NCI-H2107 treated with DMSO at 0.1 percent for 48 hours (cell line): ENCODE measurements around the gene IRGQ.
A peak's percentile ranks its signal among the peaks of the same experiment; 100 is the strongest.
"Not testable (repeated sequence)": the region's sequence is repeated elsewhere in the genome, so short reads cannot be mapped to it uniquely, and the experiment has no call there.

ENCODE experiments used
- DNase-seq: peaks from one replicate; lab custom pipeline; 2025; ENCODE audit not compliant: unreplicated experiment; lab: John Stamatoyannopoulos, UW

IRGQ gene

DNA sequence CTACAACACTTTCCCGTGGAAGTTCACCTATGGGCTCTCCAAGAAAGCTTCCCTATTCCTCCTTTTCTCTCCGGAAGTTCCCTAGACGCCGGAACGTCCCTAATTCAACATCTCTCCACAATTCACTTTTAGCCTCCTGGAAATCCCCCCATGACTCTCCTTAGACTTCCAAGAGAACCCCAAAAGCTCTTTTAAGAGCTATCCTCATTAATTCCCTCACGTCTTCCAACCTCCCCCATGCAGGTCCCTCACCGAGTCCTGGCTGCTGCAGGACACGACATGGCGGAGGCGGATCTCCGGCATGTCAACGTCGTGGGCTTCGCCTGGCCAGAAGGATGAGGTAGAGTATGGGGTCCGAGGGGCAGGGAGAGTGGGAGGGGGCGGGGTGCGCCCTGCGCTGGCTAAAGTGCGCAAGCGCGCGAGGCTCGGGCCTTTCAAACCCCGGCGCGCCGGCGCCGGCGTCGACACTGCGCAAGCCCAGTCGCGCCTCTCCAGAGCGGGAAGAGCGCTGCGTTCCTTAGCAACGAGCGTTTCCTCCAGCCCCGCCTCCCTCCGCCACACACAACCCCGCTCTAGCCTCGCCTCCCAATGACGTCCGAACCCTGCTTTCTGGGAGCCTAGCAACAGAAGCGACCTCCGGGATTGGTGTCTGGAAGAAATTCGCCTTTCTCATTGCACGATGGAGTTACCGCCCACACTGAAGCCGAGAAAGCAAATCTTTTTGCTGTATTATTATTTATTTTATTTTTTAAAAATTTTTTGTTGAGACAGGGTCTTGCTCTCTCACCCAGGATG, 20.6 kb downstream of the IRGQ start, which contains the start of the genes PINLYP and XRCC1:
PINLYP (plus strand) TSS at position 646 of the 795 bp plus-strand sequence. CDS start 1,391 bp downstream, outside the sequence.
XRCC1 (minus strand) TSS at position 372 of the 795 bp plus-strand sequence; CDS start at position 303, 69 bp downstream.
- peak; percentile 96 for DNase-seq

DNA sequence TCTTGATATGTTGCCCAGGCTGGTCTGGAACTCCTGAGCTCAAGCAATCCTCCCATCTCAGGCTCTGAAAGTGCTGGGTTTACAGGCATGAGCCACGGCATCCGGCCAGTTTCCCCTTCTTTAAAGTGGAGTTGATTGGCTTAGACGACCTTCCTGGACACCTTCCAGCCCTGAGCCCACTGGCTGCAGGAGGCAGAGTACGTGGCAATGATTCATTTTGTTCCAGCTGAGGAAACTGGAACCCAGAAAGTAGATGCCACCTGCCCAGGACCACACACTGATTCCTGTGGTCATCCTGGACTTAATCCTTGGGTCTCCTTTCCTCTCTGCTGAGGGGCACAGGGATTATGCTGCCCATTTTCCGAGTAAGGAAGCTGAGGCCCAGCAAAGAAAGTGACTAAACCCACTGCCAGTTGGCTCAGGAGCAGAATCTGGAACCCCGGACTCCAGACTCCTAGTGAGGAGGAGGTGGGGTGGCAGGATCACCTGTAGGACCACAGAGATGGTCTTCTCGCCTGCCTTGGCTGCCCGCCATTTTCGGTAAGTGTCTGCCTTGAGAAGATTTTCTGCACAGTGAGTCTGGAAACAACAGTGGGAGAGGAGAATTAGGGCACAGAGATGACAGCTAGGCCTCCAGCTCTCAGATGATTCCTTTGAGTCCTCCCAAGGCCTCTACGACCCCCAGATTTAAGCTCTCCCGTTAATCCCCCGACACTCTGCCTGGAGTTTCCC, 21.3 kb downstream of the IRGQ start:
- DNase-seq, result no peak

DNA sequence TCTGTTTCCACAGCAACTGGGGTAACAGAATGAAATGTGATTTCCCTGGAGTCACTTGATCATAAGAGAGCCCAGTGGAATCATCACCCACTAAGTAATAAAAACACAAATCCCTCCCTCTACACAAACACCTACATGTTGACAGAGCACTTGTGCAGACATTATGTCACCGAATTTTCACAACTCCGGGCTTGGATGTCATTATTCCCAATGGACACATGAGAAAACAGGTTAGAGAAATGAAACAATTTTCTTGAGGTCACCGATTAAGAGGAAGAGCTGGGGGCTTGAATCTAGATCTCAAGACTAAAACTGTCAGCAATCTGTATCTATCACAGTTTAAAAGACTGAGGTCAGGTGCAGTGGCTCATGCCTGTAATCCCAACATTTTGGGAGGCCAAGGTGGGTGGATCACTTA, 23.8 kb downstream of the IRGQ start:
- DNase-seq, result peak; percentile 41

DNA sequence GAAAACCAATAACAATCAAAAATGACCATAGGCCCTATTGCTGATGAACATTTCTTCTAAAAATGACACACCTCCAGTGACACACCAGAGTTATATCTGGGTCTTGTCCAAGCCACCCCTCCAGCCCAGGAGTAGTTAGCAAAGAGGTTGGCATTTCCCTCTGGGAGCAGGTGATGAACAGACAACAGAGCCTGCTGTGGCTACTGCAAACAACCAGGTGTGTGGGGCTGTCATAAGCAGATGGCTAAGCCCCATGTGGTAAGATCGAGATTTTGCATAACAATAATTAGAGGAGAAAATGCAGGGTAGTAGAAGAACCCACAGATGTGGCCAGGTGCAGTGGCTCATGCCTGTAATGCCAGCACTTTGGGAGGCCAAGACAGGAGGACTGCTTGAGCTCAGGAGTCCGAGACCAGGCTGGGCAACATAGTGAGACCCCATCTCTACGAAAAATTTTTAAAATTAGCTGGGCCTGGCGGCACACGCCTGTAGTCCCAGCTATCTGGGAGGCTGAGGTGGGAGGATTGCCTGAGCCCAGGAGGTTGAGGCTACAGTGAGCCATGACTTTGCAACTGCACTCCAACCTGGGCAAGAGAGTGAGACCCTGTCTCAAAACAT, 25.7 kb downstream of the IRGQ start:
- DNase-seq, result peak; percentile 86

DNA sequence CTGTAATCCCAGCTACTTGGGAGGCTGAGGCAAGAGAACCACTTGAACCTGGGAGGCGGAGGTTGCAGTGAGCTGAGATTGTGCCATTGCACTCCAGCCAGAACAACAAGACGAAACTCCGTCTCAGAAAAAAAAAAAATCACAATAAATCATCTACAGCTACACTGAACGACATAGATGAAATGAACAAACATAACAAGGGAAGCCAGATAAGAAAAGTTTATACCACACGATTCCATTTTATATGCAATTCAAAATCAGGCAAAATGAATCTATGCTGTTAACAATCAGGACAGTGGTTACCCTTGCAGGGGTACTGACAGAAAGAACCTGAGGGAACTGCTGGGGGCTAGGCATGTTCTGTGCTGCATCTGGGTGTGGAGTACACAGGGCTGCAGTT, 26.3 kb downstream of the IRGQ start:
- no peak for DNase-seq

DNA sequence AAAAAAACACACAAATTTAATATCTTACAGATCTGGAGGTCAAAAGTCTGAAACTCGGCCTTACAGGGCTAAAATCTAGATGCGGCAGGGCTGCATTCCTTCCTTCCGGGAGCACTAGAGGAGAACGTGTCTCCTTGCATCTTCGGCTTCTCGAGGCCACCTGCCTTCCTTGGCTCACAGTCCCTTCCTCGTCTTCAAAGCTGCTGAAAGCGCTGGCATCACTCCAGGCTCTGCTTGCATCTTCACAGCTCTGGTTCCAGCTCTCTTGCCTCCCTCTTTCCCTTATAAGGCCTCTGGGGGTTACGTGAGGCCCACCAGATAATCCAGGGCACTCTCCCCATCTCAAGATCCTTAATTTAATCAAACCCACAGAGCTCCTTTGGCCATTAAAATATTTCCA, 31.1 kb downstream of the IRGQ start:
- DNase-seq, result no peak

DNA sequence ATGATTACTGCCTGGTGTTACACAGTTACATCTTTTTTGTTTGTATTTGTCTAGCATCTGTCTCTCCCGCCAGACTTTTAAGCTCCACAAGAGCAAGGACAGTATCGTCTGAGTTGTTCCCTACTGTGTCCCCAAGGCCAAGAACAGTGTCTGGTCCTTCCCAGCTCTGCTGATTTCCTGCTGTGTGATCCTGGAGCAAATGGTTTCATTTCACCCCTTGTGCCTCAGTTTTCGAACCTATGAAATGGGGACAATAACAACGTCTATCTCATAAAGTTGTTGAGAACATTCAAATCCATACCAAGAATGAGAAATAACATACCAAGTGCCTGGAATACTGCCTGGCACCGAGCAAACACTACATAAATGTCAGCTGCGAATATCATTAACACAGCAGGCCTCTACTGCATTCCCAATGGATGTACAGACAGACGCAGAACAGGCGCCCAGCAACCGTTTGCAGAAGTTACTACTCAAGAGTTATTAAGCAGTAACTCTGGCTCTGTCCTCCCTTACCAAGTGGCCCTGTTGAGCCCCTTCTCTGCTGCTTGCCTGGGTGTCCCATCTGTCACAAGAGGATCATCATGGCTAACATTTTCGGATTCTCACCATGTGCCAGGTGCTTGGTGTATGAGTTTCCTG, 32.0 kb downstream of the IRGQ start:
- no peak for DNase-seq

DNA sequence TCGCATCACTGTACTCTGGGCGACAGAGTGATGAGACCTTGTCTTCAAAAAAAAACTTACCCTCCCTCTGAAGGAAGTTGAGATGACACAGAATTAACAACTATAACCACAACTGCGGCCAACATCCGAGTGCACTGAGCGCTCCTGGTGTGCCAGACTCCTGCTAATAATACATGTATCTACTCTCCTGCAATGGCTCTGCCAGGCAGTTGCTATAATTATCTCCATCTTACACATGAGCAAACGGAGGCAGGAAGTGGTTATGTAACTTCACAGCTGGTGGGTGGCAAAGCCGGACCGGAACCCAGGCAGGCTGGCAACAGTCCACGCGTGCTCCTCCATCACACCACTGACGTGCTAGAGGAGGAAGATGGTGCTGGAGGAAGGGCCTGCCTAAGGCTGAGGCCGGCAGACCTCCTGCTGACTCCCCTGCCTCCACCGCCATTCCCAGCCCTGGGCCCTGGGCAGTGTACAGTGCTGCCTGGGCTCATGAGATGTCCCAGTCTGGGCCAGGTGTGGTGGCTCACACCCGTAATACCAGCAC, 33.2 kb downstream of the IRGQ start:
- peak; percentile 76 for DNase-seq

DNA sequence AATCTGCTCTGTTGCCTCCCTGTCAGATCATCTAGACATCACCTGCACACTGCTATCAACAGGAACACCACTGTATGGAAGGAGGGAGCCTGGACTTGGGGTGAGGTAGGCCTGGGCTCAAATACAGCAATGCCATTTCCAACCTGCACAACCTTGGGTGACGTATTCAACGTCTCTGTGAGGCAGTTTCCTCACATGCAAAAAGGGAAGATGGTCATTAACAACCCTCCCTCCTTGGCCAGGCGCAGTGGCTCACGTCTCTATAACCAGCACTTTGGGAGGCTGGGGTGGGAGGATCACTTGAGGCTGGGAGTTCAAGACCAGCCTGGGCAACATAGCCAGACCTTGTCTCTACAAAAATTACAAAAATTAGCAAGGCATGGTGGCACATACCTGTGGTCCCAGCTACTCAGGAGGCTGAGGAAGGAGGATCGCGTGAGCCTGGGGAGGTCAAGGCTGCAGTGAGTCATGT, 33.7 kb downstream of the IRGQ start:
- DNase-seq, result no peak

DNA sequence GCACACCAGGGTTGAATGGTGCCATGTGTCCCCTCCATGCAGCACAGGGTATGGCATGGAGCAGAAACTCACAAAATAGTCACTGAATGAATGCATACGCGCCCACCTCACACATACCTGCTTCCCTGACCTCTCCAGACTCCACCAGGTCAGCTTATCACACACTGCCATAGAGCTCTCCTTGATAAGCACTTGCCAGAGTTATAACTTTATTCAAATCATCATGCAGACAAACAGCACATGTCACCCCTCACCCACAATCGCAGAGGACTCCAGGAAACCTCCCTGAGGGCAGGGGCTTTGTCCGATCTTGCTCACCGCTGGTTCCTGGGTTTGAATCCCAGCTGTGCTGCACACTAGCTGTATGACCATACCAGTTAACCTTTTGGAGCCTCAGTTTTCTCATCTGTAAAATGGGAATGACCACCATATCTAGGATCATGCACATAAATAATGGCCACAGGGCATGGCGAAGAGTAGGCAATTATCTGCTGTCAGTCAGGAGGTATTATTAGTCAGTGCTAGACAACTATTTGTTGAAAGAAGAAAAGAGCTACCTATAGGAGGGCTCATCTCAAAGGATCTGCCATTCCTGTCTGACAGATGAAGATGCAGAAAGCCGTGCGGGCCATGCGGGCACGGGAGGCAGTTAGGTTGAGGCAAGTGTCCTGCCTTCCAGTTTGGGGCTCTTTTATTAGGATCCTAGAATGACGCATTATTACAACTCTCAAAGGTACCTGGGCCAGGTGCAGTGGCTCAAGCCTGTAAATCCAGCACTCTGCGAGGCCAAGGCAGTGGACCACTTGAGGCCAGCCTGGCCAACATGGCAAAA, 34.6 kb downstream of the IRGQ start:
- DNase-seq, result no peak

DNA sequence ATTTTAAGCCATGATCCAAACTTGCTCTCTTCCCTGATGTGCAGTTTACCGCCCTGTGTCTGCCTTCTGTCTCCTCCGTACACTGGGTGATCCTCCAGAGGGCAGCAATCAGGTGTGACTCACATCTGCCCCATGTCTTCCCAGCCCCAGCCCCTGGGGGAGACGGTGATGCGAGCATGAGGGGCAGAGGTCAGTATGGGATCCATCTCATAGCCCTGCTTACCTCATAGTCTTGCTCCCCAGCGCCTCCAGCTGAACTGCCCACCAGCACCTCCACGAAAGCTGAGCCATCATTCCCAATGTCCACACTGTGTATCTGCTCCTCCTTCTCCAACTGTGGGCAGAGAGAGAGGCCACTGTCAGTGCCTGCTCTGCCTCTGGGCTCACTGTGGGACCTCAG, 35.2 kb downstream of the IRGQ start:
- no peak for DNase-seq

DNA sequence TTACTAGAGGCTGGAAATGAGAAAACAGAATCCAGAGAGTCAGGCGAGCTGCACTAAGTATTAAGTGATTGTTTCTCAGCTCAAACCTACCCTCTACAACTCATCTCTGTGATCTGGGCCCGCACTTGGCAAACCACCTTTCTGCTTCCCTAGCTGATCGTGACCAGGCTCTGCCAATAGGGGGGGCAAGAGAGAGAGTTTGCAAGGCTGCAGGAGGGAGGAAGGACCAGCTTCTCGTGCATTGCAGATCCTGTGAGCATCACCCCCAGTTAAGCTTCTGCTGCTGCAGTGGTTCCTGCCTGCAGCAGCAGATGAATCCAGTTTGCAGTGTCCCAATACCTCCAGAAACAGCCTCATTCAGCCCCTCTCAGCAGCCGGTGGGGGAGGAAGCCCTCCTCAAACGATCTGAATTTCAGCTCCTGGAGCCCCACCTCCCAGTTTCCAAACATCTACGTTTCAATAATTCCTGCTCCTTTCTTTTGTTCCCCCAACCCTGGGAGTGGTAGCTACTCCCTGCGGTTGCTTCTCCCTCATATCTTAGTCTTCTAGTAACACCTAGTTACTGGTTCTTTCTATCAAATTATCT, 40.7 kb downstream of the IRGQ start:
- peak; percentile 46 for DNase-seq

DNA sequence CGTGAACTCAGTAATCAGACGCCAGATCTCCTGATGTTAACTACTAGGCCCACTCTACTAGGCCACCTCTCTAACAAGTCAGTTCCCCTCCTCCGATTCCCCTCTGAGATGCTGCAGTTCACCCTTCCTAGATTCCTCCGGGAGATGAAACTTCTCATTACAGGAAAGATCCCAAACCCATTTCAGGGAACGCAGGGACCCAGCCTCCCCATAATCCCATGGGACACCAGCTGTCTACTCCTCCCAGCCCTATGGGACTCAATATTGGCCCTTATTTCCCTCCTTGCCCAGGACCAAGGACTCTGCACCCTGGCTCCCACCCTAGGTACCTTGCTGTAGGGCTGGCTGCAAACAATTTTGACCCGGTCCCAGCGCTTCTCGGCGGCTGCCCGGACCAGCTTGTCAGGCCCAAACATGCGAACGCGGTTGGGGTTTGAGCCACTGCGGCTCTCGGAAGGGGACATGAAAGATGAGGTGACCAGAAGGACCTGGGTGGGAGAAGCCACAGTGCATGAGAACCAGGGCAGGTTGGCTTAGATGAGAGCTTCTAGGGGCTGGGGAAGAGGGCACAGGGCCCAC, 41.5 kb downstream of the IRGQ start:
- DNase-seq, result no peak

DNA sequence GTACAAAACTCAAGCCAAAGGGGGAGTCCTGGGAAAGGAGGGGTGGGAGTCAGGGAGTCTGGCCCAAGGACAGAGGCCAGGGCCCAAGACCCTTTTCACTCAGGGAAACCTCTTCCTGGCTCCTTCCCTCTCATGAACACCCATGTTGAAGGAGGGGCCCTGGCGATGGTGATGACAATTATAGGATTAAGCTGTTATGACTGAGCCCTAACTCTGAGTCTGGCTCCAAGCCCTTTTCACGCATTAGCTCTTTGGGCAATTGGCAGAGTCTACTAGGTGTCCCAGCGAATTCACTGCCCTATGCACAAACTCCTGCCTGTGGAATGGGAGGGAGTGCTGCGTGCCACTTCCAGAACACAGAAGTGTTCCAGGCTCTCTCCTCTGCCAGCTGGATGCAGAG, 42.3 kb downstream of the IRGQ start:
- DNase-seq, result no peak

DNA sequence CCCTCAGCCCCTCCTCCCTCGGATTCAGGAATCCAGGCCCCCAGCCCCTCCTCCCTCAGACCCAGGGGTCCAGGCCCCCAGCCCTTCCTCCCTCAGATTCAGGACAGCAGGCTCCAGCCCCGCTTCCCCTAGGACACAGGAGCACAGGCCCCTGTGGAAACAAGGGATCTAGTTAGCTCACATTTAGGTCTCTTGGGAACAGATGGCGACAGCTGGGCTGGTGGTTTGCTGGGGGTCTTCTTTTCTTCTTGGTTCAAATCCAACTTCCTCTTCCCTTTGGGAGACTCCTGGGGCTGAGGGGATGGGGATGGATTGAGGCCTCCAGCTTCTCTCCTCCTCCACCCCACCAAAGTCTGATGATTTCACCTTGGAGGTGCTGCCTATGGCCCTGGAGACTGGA, 43.3 kb downstream of the IRGQ start:
- no peak for DNase-seq

DNA sequence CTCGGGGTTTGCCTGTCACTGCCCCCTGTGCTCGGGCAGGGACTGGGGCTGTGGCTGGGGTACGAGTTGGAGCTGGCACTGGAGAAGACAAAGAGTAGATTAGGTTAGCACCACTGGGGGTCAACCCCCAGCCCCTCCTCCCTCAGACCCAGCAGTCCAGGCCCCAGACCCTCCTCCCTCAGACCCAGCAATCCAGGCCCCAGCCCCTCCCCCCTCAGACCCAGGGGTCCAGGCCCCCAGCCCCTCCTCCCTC, 43.8 kb downstream of the IRGQ start:
- DNase-seq, result no peak

DNA sequence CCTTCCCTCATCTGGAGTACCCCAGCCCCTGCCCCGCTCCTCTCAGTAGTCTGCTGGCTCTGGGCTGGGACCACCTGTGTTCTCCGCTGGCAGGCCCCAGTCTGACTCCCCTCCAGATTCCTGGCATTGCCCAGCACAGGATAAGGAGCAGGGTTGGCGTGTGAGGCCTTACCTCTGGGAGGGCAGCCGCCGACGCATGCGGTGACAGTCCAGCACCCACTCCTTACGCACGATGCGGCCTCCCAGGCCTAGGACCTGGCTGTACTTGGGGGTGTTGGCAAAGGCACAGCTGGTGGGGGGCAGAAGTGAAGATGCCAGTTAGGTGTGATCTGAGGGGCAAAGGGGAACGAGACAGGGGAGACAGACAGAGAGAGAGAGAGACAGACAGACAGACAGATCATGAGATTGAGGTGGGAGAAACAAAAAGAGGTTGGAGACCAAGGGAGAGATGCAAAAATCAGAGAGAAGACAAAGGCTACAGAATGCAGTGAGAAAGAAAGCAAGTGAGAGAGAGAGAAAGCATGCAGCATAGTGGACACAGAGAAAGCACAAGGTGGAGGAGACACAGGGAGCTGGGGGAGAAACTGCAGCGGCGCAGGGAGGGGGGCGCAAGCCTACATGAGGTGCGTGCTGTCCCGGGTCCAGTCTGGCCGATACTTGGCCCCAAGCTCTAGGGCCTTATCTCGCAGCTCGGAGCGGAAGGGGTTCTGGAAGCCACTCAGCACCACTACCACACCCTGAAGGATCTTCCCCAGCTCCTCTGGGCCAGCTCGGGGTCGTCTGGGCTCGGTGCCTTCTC, 44.3 kb downstream of the IRGQ start:
- DNase-seq, result no peak

DNA sequence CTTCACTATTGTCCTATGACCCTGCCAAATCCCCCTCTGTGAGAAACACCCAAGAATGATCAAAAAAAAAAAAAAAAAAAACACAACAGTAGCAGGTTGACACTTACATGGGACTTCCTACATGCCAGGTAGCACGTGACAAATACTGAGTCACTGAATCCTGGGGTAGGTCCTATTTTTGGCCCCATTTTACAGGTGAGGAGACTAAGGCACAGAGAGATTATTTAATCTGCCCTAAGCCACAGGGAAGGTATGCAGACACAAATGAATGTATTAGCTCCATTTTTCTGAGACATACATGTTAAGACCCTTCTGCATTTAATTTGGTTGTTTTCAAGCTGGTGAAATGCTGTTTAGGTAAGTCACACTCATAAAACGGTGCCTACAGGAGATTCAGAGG, 47.2 kb downstream of the IRGQ start:
- DNase-seq, result no peak

DNA sequence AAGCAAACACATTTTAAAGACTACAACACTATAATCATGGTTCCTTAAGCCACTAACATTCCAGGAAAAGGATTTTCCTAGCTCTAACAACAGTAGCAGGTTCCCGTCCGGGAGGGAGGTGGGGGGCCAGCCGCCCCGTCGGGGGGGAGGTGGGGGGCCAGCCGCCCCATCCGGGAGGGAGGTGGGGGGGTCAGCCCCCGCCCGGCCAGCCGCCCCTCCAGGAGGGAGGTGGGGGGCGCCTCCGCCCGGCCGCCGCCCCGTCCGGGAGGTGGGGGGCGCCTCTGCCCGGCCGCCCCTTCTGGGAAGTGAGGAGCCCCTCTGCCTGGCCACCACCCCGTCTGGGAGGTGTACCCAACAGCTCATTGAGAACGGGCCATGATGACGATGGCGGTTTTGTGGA, 48.0 kb downstream of the IRGQ start:
- DNase-seq, result not testable (repeated sequence)
